Measurements from ENCODE around the gene TNKS1BP1. TPM values are rescaled to one million over a fixed set of nuclear protein-coding genes. Genes with fewer than 3 reads are reported as not detected.
"Not testable (repeated sequence)": the region's sequence is repeated elsewhere in the genome, so short reads cannot be mapped to it uniquely, and the experiment has no call there.

TNKS1BP1 gene
- total and polyA plus RNA-seq, 2 of the 8 experiments (the other 6 are each of a cell fraction or from before 2014, with no cell fraction given) = 50.0 to 122 TPM

GRCh38 chr11:57296205-57296604 is 28.5 kb downstream of the TNKS1BP1 start:
- H3K79me1 ChIP-seq (ENCODE audit: low read depth, low read length); H4K8ac ChIP-seq (ENCODE audit: extremely low read depth, insufficient read depth, low read length); FAIRE-seq; H2BK15ac ChIP-seq (ENCODE audit: low read length); H3K4ac ChIP-seq (replicated peaks; ENCODE audit: insufficient read length, low read depth, low read length); H3K23ac ChIP-seq (ENCODE audit: insufficient read length); H4K5ac ChIP-seq (ENCODE audit: insufficient read length, low read depth, low read length); H3K27me3 ChIP-seq (replicated peaks in 1 of 4; ENCODE audit: control insufficient read depth in 3 of 4, extremely low read depth in 1 of 4, insufficient read depth in 3 of 4, low read length in 3 of 4); H4K20me1 ChIP-seq (replicated peaks in 1 of 2; ENCODE audit: control insufficient read depth in 1 of 2, insufficient read depth in 2 of 2, low read length in 2 of 2); H2BK12ac ChIP-seq (ENCODE audit: low read depth, low read length); H2BK120ac ChIP-seq (replicated peaks; ENCODE audit: low read depth, low read length); H3K14ac ChIP-seq (ENCODE audit: insufficient read length); H3K27ac ChIP-seq (ENCODE audit: low read depth, low read length); H3K56ac ChIP-seq (replicated peaks; ENCODE audit: insufficient read length, low read depth, low read length); H3K18ac ChIP-seq (ENCODE audit: extremely low read depth, low read length); H3K23me2 ChIP-seq (ENCODE audit: low read depth, low read length); DNase-seq (ENCODE audit: low read depth in 1 of 2, low spot score in 2 of 2); H2BK20ac ChIP-seq (ENCODE audit: low read length); H4K91ac ChIP-seq (replicated peaks; ENCODE audit: insufficient read length, low read length); CTCF ChIA-PET (ENCODE audit: partially characterized antibody); H3K79me2 ChIP-seq (ENCODE audit: control insufficient read depth in 1 of 2, insufficient read depth in 2 of 2, low read length in 2 of 2); H3K4me2 ChIP-seq (ENCODE audit: insufficient read depth in 1 of 2, low read depth in 2 of 2, low read length in 2 of 2); H3K9me3 ChIP-seq (ENCODE audit: insufficient read depth in 2 of 2, low read depth in 1 of 2, low read length in 1 of 2); H2AFZ ChIP-seq (ENCODE audit: low read length); H2AK5ac ChIP-seq (ENCODE audit: low read depth, low read length); H2BK5ac ChIP-seq (ENCODE audit: low read depth, low read length); H3K9ac ChIP-seq (replicated peaks in 1 of 4; ENCODE audit: extremely low read depth in 1 of 4, low read depth in 3 of 4, low read length in 3 of 4); H3K4me3 ChIP-seq (ENCODE audit: extremely low read depth in 1 of 4, insufficient read depth in 2 of 4, low read depth in 3 of 4, low read length in 4 of 4); H3K4me1 ChIP-seq (replicated peaks in 1 of 4; ENCODE audit: control insufficient read depth in 3 of 4, insufficient read depth in 4 of 4, low read length in 3 of 4): not testable (repeated sequence)
- H3K36me3 ChIP-seq (ENCODE audit: control insufficient read depth in 2 of 4, insufficient read depth in 4 of 4, low read length in 3 of 4) = peaks cover 19 to 30% (median 27%) of the 10 kb centered on the region in 4 experiments
- POLR2A ChIA-PET (ENCODE audit: partially characterized antibody) = interaction anchor here (4.7 to 39.4 kb wide), 2 partner anchors 12 to 28 kb away, joined by 25 to 1279 read pairs; partner anchors contain the start of genes P2RX3, SSRP1 and TNKS1BP1
- 98% methylated on average over 3 of the region's 3 CpGs; no CpG with 5 or more reads in 1 of the 2 experiments for WGBS, 2 experiments (ENCODE audit: extremely low coverage in 1 of 2, insufficient coverage in 1 of 2, insufficient read length in 1 of 2, insufficient replicate concordance in 2 of 2, low coverage in 1 of 2, low lambda C conversion rate in 2 of 2, missing lambda C conversion rate in 1 of 2)
